Measurements from ENCODE around the gene ERAP2.

- TF ChIP-seq MAX (IDR thresholded peaks at IDR 0.05) = no peak
- no peak for TF ChIP-seq CEBPB (IDR thresholded peaks at IDR 0.05)
- TF ChIP-seq NFIC (IDR thresholded peaks at IDR 0.05) = no peak
- no peak for TF ChIP-seq YY1 (IDR thresholded peaks at IDR 0.05; ENCODE audit: low read depth)
- no peak for TF ChIP-seq RAD21 (IDR thresholded peaks at IDR 0.05; ENCODE audit: low read depth)
- TF ChIP-seq CREB1 (IDR thresholded peaks at IDR 0.05; ENCODE audit: low read depth) = no peak
Measured at GRCh38 chr5:96902876-96903275, 26.6 kb downstream of the ERAP2 start.
